ENCODE results near the gene STARD7.
A peak's percentile ranks its signal among the peaks of the same experiment; 100 is the strongest.
"Not testable (repeated sequence)": the region's sequence is repeated elsewhere in the genome, so short reads cannot be mapped to it uniquely, and the experiment has no call there.

The STARD7 gene

DNA sequence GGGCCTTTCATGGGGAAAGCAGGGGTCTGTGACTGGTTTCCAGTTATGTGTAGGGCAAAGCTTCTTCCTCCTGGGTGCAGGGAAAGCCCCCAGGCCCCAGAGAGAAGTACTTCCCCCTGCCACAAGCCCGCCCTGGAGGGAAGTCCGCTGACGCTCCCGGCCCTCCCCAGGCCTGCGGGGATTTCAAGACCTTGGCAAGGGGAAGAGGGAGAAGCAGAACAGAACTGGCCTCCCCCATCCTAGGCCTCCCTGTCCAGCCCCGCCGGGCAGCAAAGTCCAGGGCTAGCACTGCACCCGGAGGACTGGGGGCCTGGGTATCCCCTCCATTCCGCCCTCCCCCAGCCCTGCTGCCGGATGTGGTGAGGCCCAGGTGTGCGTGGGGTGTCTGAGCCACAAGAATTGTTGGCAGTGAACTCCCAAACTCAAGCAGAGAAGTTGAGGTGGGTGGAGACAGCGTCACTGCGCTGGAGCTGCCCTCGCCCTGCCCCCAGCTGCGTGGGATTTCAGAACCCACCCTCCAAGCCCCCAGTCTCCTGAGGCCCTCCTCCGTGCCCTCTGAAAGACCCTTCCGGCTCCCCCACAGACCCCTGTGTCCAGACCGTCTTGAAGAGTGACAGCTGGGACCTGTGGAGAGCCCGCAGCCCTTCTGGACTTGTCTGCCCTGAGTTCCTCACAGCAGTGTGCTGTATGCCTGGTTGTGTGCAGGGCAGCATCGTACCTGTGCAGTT is 62.3 kb downstream of the STARD7 start:
- no peak for DNase-seq

DNA sequence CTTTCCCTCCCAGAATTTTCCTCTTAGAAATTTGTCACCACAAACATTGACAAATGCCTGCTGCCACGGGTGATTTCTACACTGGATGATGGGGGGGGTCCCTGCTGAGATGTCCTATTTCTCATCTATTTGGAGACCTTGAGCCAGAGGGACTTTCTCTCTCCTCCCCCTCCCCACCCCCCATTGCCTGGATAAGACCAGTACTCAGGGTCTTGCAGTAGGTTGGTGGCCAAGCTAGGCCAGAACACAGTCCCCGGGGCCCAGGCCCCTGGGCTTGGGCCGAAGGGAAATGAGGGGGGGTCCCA is 62.8 kb downstream of the STARD7 start:
- DNase-seq: no peak

DNA sequence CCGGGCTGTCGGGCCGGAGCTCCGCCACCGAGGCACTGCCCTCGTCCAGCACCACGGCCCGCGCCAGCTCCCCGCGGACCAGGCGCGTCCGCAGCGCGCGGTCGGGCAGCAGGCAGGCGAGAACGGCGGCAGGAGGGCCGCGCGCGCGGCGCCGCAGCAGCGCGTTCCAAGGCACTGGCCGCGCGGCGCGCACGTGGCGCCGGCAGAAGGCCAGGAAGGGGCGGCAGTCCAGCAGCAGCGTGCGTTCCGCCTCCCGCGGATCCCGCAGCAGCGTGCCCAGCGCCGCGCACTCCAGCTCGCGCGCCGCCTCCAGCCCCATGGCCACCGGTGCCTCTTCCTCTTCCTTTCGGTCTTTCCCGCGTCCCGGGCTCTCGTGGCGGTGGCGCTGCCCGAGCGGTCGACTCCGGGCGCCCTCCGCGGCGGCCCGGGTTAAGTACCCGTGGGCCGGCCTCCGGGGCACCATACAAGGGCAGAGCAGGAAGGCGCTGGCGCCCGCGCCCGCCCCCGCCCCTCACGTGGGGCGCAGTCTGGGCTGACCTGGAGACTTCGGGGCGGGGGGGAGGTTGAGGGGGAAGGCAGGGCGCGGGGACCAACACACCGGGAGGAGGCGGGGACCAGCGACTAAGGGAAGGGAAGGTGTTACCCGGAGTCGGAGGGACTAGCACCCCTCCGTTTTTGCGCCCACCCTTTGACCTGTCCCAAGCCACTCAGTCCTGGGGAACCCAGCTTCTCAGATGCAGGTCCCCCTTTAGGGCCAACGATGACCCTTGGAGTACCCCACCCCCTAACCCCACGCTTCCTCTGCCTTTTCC is 63.4 kb downstream of the STARD7 start, which contains the start of gene DUSP2:
TSS of gene DUSP2 (minus strand) at position 405 of the 812 bp plus-strand sequence. CDS start at position 319, 86 bp downstream.
- peak; percentile 29 to 77 for DNase-seq

DNA sequence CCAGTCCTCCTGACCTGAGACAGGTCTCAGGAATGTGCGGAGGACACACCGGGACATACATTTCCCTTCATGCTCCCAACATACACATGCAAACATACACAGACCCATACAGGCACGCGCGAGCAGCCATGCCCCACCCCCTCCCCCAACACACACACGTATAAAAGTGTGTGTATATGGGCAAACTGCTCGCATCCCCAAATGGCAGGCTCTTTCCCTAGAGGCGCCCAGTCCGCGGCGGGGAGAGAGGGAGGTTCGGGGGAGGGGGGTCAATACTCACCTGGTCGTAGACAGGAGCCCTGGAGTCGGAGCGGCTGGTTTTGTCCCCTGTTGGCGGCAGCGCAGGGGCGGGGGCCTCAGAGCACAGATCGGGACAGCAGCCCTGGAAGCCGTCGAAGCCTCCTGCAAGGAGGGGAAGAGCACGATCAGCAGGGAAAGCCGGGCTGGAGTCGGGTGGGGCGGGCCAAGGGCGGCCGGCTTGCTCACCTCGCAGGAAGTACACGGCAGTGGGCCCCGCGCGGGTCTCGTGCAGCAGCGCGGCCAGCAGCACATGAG is 64.1 kb downstream of the STARD7 start:
- peak; percentile 58 to 76 for DNase-seq

DNA sequence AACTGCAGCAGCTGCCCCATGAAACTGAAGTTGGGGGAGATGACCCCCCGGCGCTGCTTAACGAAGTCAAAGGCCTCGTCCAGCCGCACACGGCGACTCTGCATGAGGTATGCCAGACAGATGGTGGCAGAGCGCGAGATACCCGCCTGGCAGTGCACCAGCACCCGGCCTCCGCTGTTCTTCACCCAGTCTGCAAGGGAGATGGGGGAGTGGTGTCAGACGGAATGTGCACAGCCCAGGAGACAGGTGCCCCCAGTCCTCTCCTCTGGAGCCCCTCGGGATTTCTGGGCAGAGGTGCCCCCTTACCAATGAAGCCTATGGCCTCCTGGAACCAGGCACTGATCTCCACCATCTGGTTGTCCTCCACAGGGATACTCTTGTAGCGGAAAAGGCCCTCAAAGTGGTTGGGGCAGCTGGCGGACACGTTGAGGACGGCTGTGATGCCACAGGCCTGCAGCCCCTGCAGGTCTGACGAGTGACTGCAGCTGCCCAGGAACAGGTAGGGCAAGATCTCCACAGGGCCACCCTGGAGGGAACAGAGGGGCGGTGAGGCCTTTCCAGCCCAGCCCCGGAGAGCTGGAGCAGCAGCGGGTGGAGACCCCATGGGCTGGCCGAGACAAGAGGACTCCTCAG is 64.7 kb downstream of the STARD7 start:
- DNase-seq: peak; percentile 58 to 80

DNA sequence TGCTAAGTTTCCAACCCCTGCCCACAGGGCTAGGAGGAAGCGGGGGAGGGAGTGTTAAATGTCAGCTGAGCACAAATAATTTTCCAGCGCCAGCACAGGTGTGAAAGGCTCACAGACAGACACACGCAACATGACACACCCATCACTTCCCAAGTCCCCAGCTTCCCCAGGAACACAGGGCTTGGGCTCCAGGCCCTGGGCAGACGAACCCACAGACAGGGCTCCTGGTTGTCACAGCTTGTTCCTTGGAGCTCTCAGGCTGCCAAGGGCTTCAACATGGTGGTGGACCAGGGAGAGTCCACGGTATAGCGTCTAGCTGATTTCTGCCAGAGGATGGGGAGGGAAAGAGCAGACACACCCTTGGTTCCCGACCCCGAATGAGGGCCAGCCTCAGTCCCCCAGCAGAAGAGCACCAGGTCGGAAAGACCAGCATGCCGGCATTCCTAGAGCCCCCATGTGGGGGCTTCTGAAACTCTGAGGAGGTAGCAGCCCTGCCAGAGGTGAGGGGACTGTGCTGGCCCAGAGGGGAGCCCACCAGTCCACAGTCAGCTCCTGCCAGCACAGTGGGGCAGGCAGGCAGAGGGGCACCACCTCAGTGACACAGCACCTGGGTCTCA is 65.3 kb downstream of the STARD7 start:
- no peak for DNase-seq

DNA sequence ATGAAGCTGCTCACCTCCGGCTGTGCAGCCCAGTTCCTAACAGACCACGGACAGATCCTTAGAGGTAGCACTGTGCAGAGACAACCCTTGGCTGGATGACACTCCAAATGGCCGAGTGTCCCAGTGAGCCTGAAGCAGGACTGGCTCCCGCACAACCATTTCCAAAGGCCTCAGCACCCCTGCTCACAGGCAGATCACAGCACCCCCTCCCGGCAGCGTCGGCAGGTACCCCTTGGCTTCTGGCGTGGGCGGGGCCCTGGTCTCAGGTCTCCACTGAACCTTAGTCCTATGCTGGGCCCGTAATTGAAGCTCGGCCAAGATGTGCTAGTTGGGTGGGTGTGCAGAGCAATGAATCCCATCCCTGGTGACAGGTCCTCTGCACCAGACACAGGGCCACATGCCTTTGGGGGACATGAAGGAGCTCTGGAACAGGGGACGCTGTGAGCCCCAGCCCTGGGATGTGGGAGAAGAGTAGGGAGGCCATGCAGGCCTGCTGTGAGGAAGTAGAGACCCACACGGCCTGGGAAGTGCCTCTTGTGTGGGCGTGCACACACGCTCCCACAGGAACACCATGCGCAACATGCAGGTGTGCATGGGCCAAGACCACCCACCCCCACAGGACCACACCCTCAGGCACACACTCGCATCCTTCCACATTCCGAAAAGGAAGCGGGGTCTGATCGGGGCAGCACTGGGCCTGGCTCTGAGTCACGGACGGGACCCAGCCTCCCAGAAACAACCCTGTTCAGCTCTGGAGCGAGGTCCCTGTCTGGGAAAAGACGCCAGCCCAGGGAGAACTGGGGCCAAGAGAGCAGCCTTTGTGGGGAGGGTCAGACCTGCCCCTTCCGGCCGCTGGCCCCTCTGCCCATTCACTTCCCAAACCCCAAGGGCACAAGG is 66.2 kb downstream of the STARD7 start:
- no peak for DNase-seq

DNA sequence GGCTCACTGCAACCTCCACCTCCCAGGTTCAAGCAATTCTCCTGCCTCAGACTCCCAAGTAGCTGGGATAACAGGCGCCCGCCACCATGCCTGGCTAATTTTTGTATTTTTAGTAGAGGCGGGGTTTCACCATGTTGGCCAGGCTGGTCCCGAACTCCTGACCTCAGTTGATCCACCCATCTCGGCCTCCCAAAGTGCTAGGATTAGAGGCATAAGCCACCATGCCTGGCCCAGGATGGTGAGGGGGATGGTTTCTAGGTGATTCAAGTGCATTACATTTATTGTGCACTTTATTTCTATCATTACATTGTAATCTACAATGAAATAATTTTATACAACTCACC is 67.0 kb downstream of the STARD7 start:
- not testable (repeated sequence) for DNase-seq

DNA sequence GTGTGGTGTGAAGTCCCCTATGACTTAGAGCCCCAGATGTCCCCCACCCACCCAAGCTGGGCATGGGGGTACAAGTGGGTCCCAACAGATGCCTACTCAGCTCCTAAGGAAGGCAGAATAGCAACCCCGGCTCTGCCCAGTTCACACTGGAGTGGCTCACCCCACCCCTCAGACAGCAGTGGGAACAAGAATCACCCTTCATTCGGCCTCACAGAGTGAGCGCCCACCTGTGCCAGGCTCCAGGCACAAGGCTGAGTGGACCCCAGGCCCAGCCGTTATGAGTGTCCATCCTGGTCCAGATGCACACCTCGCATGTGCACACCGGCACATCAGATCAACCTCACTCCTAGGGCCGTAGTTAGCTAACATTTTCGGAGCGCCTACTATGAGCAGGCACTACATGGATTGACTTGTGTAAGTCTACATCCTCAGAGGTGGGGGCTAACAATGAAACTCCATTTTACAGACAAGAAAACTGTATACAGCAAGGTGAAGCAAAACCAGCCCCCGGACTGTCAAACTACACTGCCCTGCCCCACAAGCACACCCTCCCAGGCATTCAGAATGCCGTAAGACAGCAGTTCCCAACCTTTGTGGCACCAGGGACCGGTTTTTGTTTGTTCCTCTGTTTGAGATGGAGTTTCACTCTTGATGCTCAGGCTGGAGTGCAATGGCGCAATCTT is 67.5 kb downstream of the STARD7 start:
- no peak for DNase-seq

DNA sequence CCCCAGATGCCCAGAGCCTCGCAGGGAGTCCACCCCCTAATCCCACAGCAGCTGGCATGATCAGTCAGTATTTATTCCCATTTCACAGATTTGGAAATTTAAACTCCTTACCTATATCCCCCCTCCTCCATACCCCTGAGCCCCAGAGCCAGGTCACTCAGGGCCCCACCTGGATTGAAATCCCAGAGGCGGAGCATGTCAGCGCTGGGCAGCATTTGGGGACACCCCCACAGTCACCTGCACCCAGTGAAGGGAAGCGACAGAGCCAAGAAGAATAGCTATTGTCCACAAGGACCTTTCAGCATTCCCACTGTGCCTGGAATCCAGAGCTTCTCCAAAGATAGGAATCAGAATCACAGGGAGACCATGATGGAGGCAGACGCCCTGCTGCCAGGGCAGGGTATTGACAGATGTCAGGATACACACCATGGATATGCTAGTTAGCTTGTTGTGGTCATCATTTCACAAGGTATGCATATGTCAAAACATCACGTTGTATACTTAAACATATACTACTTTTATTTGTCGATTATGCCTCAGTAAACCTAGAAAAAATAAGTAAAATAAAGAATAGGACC is 69.4 kb downstream of the STARD7 start:
- DNase-seq: no peak

DNA sequence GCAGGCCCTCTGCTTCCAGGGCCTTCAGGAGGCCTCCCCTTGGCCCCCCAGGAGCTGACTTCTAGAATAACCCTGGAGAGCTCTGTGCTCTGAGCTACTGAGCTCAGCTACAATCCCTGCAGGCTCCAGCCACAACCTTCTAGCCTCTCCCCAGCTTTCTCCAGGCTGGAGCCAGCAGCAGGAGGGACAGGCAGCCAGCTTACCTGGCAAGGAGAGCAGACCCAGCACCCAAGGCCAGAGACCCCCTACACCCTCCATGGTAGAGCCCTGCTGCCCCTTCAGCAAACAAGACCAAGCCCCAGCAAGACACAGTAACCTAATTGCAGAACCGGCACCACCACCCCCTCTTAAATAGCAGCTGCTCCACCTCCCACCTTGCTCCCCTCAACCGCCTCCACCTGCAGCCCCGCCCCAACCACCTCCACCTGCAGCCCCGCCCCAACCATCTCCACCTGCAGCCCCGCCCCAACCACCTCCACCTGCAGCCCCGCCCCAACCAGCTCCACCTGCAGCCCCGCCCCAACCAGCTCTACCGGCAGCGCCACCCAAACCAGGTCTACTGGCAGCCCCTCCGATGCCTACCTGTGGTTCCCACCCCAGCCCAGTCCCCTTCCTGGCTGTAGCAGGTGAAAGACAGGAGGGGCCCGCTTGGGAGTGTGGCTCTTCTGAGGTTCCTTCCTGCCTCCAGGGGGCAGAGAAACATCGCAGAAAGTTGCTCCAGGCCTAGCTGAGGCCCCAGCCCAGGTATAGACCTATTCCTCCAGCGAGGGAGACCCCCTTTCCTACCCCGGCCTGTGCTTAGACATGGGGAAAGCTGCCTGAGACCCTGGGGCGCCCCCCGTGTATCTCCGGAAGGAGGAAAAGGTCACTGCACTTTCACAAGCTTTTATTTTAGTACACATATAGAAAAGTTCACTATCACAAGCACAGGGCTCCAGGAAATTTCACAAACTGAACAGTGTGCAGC is 70.2 kb downstream of the STARD7 start, which contains the start of gene ASTL:
TSS of gene ASTL (minus strand) at position 324 of the 967 bp plus-strand sequence. CDS start at position 258, 66 bp downstream.
- peak; percentile 78 to 92 for DNase-seq

DNA sequence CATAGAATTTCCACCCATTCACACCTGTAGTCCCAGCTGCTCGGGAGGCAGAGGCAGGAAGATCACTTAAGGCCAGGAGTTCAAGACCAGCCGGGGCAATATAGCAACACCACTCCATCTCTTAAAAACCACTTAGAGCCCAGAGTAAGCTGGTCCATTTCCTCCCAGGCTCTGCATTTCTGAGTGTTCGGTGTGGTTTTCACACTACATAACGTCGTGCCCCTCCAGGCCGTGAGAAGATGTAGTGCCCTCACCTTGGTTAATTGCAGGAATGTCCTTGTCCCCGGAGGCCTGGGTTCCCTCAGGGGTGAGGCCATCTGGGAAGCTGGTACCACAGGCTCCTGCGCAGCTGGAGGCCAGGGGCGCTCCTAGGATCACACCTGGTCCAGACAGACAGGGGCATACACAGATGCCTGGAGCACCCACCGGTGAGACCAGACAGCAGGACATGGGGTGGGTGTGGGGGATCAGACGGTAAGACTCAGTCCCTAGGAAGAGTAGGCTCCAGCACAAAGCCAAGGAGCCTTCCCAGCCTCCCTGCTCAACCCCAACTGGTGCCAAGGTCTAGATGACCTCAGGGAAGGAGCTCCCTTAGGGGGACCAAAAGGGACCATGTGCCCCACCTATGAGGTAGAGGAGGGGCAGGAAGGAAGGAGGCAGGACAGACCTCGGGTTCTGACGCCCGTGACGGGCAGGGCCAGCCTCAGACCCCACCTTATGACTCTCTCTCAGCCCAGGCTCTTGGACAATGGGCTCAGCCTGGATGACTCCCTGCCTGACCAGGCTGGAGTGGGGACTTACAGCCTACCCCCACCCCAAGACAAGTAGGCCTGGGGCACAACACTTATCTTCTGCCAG is 71.1 kb downstream of the STARD7 start:
- DNase-seq: no peak

DNA sequence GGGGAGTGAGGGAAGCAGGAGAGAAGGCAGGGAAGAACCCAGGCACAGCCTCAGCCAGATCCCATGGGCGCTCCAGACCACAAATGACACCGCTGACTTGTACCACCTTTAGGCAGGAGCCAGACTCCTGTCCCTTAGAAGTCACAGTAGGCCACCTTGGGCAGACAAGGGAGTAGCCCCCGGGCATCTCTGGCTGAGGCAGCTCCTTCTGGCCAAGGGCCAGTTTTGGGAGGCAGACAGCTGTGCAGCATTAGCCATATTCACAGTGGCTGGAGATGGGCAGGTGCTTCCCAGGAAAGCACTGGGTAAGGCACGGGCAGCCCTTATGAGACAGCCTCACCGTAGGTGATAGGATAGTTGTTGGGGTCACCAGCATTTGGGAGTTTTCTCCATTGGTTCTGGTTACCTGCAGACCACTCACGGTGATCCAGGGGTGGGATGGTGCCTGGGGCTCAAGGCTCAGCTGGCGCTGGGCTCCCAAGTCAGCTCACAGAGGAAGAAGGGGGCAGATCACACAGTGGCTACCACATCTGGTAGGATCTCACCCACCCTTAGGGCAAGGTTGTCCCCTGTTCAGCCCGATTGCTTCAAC is 72.4 kb downstream of the STARD7 start:
- DNase-seq: no peak

DNA sequence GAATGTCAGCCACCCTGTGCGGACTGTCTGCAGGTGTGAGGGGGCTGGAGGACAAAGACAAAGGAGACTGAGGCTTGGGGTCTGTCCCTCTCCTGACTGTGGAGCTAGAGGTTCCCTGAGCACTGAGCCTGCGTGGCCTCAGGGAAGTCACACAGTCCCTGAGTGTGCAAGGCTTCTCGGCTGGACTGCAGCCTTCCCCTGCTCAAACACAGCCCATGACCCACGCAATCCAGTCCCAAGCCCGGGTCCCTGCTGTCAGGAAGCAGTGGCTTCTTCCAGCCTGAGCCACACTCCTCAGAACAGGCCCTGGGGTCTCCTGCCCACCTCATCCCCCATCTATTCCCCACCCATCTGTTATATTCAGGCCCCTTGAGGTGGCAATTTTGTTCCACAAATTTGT is 73.0 kb downstream of the STARD7 start:
- no peak for DNase-seq

DNA sequence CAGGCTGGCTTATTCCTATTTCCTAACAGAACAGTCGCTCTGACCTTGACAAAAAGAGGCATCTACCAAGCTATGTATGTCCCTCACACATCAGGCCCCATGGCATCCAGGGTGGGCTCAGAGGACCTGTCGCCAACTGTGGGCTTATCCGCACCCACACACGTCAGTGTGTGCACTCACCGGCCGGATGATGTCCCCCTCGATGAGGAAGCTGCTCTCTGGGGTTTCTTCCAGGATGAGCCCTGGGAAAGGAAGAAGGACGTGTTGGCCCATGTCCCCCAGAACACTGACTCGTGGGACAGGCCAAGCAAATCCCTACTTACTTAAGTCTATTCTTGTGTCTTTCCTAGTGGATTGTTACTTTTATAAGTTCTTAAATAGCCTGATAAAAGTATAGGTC is 73.5 kb downstream of the STARD7 start:
- no peak for DNase-seq
